Vagina (tissue), 2 donors: ENCODE results near the gene CSAG1.
"Not testable (repeated sequence)": the region's sequence is repeated elsewhere in the genome, so short reads cannot be mapped to it uniquely, and the experiment has no call there.

Experiments
- POLR2AphosphoS5 ChIP-seq, 2 donors: sonication (generic); formaldehyde crosslinking; IDR thresholded peaks; one replicate each; pipeline ENCODE4 v1.9.0; 2017; ENCODE audit warnings: antibody characterized with exemption in 2 of 2, mild to moderate bottlenecking in 2 of 2, low read depth in 1 of 2; ENCODE audit not compliant: insufficient read depth in 1 of 2
- TF ChIP-seq, protein P1 (sequence below), 3 experiments: fragments of 450-650 bp in 2 of 3; fragments of 200-600 bp in 1 of 3; sonication (generic) in 1 of 3; IDR thresholded peaks; one replicate each; pipeline ENCODE4 v1.5.1; 2017 to 2019; ENCODE audit warnings: antibody characterized with exemption in 3 of 3, mild to moderate bottlenecking in 2 of 3, moderate library complexity in 2 of 3

DNA sequence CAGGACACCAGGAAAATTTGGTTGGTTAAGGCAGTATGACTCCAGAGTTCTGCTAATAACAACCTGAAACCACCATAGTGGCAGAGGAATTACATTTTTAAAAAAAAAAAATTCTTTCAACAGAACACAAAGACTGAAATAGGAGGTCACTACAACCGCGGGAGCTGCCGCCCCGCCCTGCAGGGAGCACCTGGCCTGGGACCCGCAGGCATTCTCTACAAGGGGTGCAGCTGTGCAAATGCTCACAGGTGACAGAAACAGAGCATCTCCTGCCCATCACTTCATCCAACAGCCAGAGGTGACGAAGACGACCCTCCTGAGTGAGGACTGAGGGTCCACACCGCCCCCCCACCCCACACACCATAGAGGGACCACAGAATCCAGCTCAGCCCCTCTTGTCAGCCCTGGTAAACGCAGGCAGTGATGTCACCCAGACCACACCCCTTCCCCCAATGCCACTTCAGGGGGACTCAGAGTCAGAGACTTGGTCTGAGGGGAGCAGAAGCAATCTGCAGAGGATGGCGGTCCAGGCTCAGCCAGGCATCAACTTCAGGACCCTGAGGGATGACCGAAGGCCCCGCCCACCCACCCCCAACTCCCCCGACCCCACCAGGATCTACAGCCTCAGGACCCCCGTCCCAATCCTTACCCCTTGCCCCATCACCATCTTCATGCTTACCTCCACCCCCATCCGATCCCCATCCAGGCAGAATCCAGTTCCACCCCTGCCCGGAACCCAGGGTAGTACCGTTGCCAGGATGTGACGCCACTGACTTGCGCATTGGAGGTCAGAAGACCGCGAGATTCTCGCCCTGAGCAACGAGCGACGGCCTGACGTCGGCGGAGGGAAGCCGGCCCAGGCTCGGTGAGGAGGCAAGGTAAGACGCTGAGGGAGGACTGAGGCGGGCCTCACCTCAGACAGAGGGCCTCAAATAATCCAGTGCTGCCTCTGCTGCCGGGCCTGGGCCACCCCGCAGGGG, 35.3 kb downstream of the CSAG1 start, which contains the start of gene MAGEA3:
- TF ChIP-seq, protein P1, sequence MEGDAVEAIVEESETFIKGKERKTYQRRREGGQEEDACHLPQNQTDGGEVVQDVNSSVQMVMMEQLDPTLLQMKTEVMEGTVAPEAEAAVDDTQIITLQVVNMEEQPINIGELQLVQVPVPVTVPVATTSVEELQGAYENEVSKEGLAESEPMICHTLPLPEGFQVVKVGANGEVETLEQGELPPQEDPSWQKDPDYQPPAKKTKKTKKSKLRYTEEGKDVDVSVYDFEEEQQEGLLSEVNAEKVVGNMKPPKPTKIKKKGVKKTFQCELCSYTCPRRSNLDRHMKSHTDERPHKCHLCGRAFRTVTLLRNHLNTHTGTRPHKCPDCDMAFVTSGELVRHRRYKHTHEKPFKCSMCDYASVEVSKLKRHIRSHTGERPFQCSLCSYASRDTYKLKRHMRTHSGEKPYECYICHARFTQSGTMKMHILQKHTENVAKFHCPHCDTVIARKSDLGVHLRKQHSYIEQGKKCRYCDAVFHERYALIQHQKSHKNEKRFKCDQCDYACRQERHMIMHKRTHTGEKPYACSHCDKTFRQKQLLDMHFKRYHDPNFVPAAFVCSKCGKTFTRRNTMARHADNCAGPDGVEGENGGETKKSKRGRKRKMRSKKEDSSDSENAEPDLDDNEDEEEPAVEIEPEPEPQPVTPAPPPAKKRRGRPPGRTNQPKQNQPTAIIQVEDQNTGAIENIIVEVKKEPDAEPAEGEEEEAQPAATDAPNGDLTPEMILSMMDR (IDR thresholded peaks at IDR 0.05), result not testable (repeated sequence)
- TF ChIP-seq POLR2AphosphoS5 (IDR thresholded peaks at IDR 0.05; ENCODE audit: insufficient read depth in 1 of 2, low read depth in 1 of 2), result not testable (repeated sequence)
